ENCODE data around the gene MPRIP. TPM values are rescaled to one million over a fixed set of nuclear protein-coding genes. Genes with fewer than 3 reads are reported as not detected.

MPRIP gene
- total and polyA plus RNA-seq, 2 of the 13 experiments (the other 11 are each of a cell fraction or from before 2014, with no cell fraction given): 50.2 to 52.4 TPM

GRCh38 chr17:17035490-17035889 lies 6.8 kb upstream of the MPRIP start:
- ChIA-PET POLR2A (no interaction called here), CTCF (ENCODE audit: low intra/inter-chr PET ratio, low total read pairs) (no interaction called here)
- Histone ChIP-seq H3K4me1 (ENCODE audit: insufficient read depth, low read length) (peaks cover 60% of the 10 kb centered on the region), H2AFZ (ENCODE audit: low read length) (no peak overlapping the region), H3K9me3 (ENCODE audit: low read length) (no peaks in the 10 kb centered on the region), H4K20me1 (ENCODE audit: insufficient read depth, low read length) (no peaks in the 10 kb centered on the region), H3K27ac (ENCODE audit: extremely low read length, insufficient read depth, low read length) (no peak overlapping the region), H3K4me3 (replicated peaks in 1 of 3; ENCODE audit: insufficient read depth in 1 of 3, low read depth in 2 of 3, low read length in 3 of 3) (no peak overlapping the region), H3K79me2 (ENCODE audit: insufficient read depth, low read length) (no peaks in the 10 kb centered on the region), H3K27me3 (ENCODE audit: control insufficient read depth in 1 of 2, insufficient read depth in 2 of 2, low read length in 2 of 2) (no peaks in the 10 kb centered on the region; a peak in 1 of 5 replicates), H3K36me3 (replicated peaks in 1 of 2; ENCODE audit: control insufficient read depth in 1 of 2, insufficient read depth in 2 of 2, low read length in 2 of 2) (no peaks in the 10 kb centered on the region), H3K4me2 (ENCODE audit: low read depth, low read length) (no peak overlapping the region), H3K9ac (ENCODE audit: insufficient read depth, low read depth, low read length) (no peak overlapping the region)
- DNase-seq (ENCODE audit: low spot score) (no peak), ATAC-seq (no peak), FAIRE-seq (no peak)
- no peak for TF ChIP-seq WIZ (CRISPR knock-in tag; IDR thresholded peaks at IDR 0.05)
- no peak for TF ChIP-seq GATAD1 (CRISPR knock-in tag; IDR thresholded peaks at IDR 0.05)
- no peak for TF ChIP-seq KLF9 (CRISPR knock-in tag; IDR thresholded peaks at IDR 0.05; ENCODE audit: low read depth)
- TF ChIP-seq ZNF260 (CRISPR knock-in tag; IDR thresholded peaks at IDR 0.05; ENCODE audit: borderline replicate concordance, low read depth): no peak
- TF ChIP-seq ZNF772 (CRISPR knock-in tag; IDR thresholded peaks at IDR 0.05): no peak
- TF ChIP-seq RBAK (CRISPR knock-in tag; IDR thresholded peaks at IDR 0.05): no peak
- no peak for TF ChIP-seq ZBTB43 (CRISPR knock-in tag; conservative IDR thresholded peaks at IDR 0.05)
- no peak for TF ChIP-seq ZUFSP (CRISPR knock-in tag; IDR thresholded peaks at IDR 0.05; ENCODE audit: borderline replicate concordance)
- TF ChIP-seq FOXM1 (CRISPR knock-in tag; IDR thresholded peaks at IDR 0.05): no peak
- TF ChIP-seq ZKSCAN5 (CRISPR knock-in tag; IDR thresholded peaks at IDR 0.05): no peak
- TF ChIP-seq ZNF441 (CRISPR knock-in tag; IDR thresholded peaks at IDR 0.05; ENCODE audit: borderline replicate concordance): no peak
- TF ChIP-seq ZNF619 (CRISPR knock-in tag; IDR thresholded peaks at IDR 0.05): no peak
- no peak for TF ChIP-seq SOX6 (IDR thresholded peaks at IDR 0.05)
- no peak for TF ChIP-seq SOX6 (CRISPR knock-in tag; IDR thresholded peaks at IDR 0.05)
- 30% methylated on average over 6 of the region's 6 CpGs for WGBS (ENCODE audit: low lambda C conversion rate)
- no TSS peak for BruUV-seq (replicated peaks)
- intact Hi-C loops (cut with micrococcal nuclease; ENCODE audit: unreplicated experiment) (no loop called here), in situ Hi-C loops (cut with HindIII; ENCODE audit: extremely low pct_ligation_motif_present, low pct_unique_long_range_greater_than_20kb) (no loop called here)
